Tongue (tissue), 2 donors: ENCODE results near the gene RXRG. TPM values are rescaled to one million over a fixed set of nuclear protein-coding genes. Genes with fewer than 3 reads are reported as not detected.

Experiments
- DNase-seq: peaks from one replicate; pipeline ENCODE4 v3.0.0-alpha.2; 2015
- total RNA-seq: library from RNA; depleted of rRNA; stranded (reverse); fragments of >200 nt; gene quantifications from one replicate; pipeline ENCODE4 v1.2.3, GENCODE V29; 2014

Gene RXRG
- total RNA-seq, 1 donor from 2014 or later = 43.3 TPM

- DNase-seq = no peak
Observed at GRCh38 chr1:165409657-165410358, 35.1 kb downstream of the RXRG start.

DNA sequence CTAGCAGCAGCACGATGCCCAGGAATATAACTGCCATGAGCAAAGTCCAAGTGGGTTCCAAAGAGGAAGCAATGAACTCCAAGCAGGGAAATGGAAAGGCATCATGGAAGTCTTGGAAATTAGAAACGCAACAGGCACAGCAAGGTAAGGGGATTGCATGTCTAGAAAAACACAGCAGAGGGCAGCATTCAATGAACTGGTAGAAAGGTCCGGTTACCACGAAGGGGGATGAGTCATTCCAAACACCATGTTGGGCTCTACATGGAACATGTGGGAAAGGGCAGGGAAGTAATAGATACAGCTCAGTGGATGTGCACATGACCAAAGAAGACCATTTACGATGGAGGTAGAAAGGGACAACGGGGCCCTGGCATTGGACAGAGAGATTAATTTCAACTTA, 36.4 kb downstream of the RXRG start:
- DNase-seq = peak; percentile 31

GRCh38 chr1:165407398-165407797, 37.5 kb downstream of the RXRG start:
- no peak for DNase-seq

- DNase-seq = peak; percentile 35
Observed at GRCh38 chr1:165403835-165404482, 41.0 kb downstream of the RXRG start.

DNA sequence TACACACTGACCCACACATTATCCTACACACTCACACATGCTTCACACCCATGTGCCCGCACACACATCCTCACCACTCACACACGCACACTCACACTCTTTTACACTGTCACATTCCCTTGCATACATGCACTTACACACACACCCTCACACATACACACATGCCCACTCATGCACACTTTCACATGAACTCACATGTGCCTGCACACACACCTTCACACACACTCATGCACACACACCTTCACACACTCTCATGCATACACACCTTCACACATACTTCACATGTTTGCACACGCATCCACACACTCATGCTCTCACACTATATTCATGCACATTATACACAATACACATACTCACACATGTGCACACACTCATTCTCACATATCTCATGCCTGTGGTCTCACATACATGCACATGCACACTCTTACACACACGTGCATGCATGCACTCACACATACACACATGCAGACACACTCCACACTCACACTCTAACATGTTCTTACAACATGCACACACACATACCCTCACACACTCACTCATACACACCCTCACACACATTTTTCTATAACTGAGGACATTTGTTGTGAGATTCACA, 42.3 kb downstream of the RXRG start:
- DNase-seq = no peak

- no peak for DNase-seq
Observed at GRCh38 chr1:165397944-165398343, 47.0 kb downstream of the RXRG start.

- no peak for DNase-seq
Observed at GRCh38 chr1:165395901-165396300, 49.0 kb downstream of the RXRG start.

DNA sequence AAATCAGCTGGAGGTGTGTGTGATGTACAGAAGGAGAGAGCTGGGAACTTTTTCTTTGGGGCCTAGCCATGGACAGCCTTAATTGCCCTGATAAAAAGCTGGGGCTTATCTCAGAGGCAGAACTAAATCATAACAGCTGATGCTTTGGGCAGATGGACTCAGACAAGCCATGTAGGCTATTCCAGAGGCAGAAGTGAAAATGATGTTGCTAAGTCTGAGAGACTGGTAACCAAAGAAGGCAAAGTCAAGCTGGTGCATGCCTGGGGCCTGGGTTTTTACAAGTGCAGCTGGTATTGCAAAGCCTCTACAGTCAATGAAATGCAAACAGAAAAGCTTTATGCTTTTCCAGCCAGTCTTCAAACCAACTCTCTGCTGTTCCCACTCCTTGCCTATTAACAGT, 49.4 kb downstream of the RXRG start:
- peak; percentile 85 for DNase-seq

DNA sequence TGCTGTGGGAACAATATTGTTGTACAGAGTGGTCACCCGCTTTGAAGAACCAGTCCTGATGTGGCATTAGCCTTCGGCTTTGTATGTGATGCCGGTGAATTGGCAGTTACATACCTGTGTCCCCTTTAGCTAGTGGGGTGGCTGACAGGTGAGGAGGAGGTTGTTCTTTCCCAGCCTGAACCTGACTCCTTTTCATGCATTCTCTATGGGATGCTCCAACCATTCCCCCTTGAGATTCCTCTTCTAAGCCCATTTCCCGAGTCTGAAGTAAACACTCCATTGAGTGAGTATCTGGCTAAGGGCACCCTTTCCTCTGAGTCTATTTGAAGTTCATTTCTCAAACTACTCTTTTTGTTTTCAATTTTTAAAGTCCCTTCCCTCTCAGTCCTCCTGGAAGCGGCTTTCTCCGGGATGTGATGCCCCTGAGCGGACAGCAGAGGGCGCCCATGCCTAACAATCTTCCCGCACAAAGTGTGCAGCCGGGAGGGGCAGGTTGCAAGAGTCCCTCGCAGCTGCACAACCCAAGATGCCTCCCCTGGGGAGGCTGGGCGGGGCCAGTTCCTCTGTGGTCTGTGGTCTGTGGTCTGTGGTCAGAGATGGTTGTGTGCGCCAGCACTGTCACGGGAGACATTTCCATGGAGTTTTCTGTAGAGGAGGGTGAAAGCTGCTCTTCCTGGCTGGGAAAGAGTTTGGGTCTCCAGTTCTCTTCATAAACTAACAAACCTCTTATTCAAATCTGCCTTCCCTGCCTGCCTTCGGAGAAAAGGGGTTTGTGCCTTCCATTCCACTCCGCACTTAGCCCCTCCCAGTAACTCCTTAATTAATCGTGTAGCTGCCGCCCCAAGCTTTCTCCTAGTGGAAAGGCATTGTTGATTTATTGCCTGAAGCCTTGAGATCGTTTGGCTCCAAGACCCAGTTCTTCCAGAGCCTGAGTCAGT, 52.0 kb downstream of the RXRG start:
- peak; percentile 92 for DNase-seq

DNA sequence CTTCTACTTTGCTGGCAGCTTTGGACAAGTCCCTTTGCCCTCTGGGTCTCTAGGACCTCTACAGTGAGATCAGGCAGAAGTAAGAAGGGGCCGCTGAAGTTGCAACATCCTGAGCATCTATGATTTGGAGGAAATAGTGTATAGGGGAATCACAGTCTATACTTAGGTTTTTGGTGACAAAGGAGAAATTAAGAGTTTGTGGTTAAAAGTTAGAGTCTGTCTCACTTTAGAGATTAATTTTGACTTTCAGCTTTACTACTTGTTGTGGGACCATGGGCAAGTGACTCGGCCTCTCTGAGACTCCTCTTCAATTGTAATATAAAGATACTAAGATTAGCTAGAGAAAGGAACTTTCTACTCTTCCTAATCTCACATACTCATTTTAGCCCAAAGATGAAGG, 55.3 kb downstream of the RXRG start:
- no peak for DNase-seq

DNA sequence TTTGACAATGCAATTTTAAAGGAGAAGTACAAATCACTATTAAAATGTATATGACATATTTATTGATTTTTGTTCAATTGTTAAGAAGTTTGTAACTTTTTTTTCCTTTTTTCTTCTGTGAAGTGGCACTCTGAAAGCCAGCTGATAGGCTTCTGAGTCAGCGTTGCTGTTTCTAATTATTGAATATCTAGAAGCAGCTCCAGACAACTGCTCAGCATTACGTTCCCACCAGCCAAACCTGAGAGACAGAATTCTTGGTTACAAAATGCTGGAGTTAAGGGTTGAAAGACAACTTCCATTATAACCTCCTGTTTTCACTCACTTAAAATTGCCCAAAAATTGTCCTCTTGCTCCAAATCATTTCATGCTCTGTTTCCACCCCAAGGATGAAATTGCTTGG, 57.0 kb downstream of the RXRG start:
- DNase-seq = no peak

DNA sequence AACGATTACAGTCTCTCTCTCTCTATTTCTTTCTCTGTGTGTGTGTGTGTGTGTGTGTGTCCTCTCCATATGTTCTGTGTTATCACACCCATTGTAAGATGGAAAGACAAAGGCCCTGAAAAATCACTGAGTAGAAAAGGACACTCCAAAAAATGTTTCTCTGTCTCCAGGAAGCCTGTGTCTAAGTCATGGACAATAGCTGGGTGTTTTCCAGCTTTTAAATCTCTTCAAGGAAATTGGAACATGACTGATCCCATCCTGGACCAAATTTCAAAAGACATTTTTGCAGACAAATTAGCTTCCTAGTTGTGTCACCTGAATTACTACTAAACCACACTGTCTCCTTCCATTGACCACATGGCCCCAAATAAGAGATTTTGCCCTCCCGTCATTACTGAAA, 57.4 kb downstream of the RXRG start:
- DNase-seq = no peak

DNA sequence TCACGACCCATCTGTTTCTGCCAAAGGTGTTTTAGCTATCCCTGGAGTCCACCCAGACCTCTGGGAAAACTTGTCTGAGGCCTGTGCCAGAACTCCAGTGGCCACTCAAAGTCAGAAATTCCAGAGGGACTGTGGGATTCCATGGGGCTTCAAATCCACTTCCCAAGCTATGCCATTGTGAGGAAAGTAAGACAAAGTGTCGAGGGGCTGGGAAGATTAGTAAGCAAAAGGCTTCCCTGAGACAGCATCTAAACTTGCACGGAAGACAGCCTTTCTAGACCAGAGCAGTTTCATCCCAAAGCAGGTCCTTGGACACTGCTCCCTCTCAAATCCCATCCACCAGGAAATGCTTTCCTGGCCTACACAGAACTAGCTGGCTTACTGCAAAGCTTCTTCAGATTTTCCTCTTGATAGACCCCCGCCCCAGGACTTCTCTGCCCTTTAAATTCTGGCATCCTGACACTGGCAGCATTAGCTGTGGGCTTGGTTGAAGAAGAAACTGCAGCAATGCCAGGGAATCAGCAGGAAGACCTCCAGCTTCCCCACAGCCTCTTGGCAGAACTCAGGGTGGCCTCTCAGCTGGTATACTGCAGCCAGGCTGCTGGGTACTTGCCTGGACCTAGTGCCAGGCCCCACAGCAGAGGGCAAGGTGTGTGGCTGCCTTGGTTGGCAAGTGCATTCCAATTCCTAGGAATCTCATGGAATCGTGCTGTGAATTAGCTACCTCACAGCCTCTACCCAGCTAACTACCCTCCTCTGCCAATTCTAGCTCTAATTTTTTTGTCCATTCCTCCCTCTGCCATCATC, 61.1 kb downstream of the RXRG start:
- peak; percentile 31 for DNase-seq

DNA sequence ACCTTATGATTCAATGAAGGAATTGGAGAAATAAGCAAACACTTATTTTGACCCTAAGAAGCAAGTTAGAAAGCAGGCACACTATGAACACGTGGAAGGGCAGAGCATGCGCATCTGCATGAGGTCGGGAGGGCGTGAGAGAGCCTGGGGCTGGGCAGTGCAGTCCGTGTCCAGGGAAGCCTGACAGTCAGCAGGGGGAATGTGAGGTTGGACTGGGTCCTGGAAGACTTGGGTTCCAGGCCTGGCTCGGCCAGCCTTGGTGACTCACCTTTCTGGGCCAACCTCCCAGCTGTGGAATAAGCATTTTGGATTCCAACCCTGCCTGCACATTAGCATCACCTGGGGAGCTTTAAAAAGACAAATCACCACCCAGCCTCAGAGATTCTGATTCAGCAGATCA, 61.9 kb downstream of the RXRG start:
- DNase-seq = peak; percentile 56

DNA sequence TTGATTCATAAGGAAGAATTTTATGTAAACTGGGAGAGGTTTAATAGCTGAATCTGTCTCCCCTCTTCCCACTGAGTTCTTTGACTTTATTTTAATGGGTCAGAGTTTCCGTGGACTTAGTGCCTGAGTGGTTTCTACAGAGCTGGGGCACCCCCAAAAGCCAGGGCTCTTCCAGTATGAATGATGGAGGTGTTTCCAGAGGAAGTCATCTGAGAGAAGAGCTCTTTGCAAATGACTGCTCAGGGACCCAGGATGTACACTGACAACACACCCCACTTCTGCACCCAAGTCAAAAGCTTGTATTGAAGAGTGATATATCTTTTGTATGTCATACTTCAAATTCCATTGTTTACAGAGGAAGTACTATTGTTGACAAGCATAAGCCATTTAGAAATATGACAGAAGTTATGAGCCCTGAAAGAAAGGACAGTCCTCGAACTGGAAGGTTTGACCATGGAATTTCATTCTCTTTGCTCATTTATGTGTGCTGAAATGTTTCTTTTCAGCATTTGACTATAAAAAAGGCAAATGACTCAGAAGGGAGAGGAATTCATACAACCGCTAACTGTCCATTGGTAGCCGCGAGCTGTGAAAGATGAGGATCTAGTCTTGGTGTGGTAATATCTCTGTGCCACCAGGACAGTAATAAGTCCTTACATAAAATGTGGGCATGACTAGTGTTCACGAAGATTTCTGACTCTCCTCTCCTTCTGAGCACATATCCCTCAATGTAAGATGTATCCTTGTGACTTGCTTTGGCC, 63.0 kb downstream of the RXRG start:
- no peak for DNase-seq

DNA sequence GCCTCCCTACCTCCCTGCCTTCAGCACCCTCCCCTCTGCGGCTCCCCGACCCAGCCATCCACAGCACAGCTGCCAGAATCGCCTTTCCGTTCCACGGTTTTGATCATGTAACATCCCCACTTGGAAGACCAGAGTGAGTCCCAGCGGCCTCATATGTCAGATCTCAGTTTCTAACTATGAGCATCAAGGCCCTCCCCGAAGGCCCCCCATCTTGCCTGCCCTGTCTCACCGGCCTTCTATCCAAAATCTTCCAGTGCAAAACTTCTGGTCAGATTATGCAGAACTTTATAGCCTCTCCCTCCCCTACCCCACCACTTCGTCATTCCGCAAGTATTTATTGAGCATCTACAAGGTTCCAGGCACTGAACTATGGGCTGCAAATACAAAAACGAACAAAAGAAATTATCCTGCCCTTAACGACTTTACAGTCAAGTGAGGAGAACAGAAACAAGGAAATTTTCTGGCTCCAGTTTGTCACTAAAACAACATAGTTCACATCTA, 68.1 kb downstream of the RXRG start:
- DNase-seq = no peak

GRCh38 chr1:165376041-165376810, 68.7 kb downstream of the RXRG start:
- peak; percentile 96 for DNase-seq

GRCh38 chr1:165375623-165376022, 69.3 kb downstream of the RXRG start:
- DNase-seq = no peak

DNA sequence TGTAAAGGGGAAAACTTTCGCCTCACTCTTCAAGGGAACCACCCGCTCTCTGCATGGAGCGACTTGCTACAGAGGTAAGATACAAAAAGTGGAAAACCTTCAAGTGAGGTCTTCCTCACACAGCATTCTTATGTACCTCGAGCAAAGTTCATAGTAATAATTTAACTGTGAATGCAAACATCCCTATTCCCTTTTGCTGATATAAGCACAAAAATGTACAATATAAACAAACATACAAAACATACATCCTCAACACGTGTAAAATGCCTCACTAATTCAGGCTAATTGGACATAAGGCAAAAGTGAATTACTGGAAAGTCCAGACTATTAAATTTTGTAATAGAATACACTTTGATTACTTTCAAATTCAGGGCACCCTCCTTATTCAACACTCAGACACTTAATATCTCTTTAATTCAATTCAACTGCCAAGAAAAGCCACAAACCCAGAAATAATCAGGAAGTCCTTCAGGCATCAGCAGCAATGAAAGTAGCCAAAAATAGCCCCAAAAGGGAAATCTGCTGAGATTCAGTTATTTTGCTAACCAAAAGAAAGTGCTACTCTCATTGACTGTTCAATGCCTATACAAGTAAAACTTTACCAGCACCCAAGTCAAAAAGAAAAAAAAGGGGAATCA, 73.2 kb downstream of the RXRG start:
- DNase-seq = no peak
